Nephron progenitor cell (in vitro differentiated cells): ENCODE measurements around the gene ALOX5AP.

Experiments
- DNase-seq: peaks from one replicate; pipeline ENCODE4 v3.0.0; 2021
- H3K27ac Mint-ChIP-seq: 2 replicates; pipeline ENCODE4 v1.8.0; 2021; ENCODE audit warnings: mild to moderate bottlenecking, moderate library complexity, mixed read lengths
- H3K27me3 Mint-ChIP-seq: 2 replicates; pipeline ENCODE4 v1.8.0; 2021; ENCODE audit warnings: mild to moderate bottlenecking, low read depth, mixed read lengths; ENCODE audit not compliant: poor library complexity
- H3K36me3 Mint-ChIP-seq: 2 replicates; pipeline ENCODE4 v1.8.0; 2021; ENCODE audit warnings: low read depth, mixed read lengths
- H3K4me1 Mint-ChIP-seq: 2 replicates; pipeline ENCODE4 v1.8.0; 2021; ENCODE audit warnings: mixed read lengths
- H3K4me3 Mint-ChIP-seq: 2 replicates; pipeline ENCODE4 v1.8.0; 2021; ENCODE audit warnings: mild to moderate bottlenecking, moderate library complexity, mixed read lengths
- H3K9me3 Mint-ChIP-seq: 2 replicates; pipeline ENCODE4 v1.8.0; 2021; ENCODE audit warnings: mild to moderate bottlenecking, moderate library complexity, mixed read lengths
- CTCF ChIP-seq: fragments of 200-600 bp; sonication (generic); IDR thresholded peaks from 2 replicates; pipeline ENCODE4 v1.5.0; 2021; ENCODE audit warnings: antibody characterized with exemption

The ALOX5AP gene

DNA sequence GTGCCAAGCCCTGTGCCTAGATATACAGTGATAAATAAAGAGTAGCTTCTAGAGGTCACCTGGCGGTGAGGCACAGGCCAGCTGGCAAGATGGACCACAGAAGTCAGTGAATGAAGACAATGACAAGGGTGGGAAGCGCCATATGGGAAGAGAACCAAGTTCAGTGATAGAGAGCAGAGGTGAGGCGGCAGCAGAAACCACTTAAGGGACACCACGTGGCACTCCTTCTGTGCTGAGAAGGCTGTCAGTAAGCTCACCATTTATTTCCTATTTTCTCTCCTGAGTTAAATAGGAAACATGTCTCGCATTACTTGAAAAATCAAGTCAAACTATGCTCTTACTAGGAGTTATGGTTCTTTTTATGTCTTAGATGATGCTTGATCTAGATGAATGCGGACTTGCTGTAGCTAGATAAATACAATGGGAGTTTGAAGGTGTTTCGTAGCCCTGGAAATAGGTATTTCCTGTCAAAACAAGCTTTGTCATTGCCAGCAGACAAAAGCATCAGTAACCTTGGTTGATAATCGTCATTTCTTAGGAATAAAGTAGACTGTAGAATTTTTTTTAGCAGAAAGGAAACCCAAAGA, 17.8 kb downstream of the ALOX5AP start:
- Mint-ChIP-seq H3K27ac (no peak overlapping the region), H3K9me3 (peaks cover 3% of the 10 kb centered on the region), H3K27me3 (peaks cover 7% of the 10 kb centered on the region), H3K4me3 (no peak overlapping the region), H3K36me3 (no peaks in the 10 kb centered on the region), H3K4me1 (peaks cover 37% of the 10 kb centered on the region)
- TF ChIP-seq CTCF, result no peak
- no peak for DNase-seq

GRCh38 chr13:30755678-30756077, 20.3 kb downstream of the ALOX5AP start:
- Mint-ChIP-seq H3K36me3 (no peaks in the 10 kb centered on the region), H3K9me3 (no peaks in the 10 kb centered on the region), H3K27ac (no peak overlapping the region), H3K4me3 (no peak overlapping the region), H3K4me1 (peaks cover 31% of the 10 kb centered on the region), H3K27me3 (peaks cover 15% of the 10 kb centered on the region)
- DNase-seq, result no peak
- TF ChIP-seq CTCF, result no peak

DNA sequence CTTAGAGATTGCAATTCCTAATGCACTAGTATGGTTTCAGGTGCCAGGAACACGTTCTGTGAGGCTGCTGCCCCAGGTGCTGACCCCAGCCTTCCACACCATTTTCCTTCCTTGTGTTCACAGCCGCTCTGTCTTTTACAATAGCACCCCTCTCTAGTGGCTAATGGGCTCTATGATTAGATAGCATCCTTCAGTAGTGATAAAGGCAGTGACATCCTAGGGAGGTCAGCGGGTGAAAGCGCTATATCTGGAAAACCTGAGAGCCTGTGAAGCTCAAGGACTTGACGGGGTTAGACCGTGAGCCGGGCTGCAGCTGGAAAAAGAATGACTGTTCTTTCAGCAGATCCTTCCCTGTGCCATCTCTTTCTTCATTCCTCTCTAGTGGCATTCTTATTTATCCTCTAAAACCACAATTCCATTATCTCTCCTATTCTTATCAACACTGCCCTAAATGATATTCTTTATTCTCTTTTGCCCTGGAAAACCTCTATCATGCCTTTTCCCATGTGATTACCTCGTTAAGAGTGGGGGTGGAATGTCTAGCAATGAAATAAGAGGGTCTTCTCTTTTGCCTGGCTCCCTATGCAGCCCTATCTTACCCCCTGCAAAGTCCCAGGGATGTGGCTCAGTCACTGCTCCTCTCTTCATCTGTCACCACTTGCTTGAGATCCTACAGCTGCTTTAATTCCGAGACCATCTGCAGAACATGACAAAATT, 21.8 kb downstream of the ALOX5AP start:
- Mint-ChIP-seq H3K27ac (no peak overlapping the region), H3K9me3 (no peaks in the 10 kb centered on the region), H3K27me3 (peaks cover 15% of the 10 kb centered on the region), H3K4me1 (peaks cover 24% of the 10 kb centered on the region), H3K4me3 (no peak overlapping the region), H3K36me3 (no peaks in the 10 kb centered on the region)
- no peak for TF ChIP-seq CTCF
- no peak for DNase-seq

DNA sequence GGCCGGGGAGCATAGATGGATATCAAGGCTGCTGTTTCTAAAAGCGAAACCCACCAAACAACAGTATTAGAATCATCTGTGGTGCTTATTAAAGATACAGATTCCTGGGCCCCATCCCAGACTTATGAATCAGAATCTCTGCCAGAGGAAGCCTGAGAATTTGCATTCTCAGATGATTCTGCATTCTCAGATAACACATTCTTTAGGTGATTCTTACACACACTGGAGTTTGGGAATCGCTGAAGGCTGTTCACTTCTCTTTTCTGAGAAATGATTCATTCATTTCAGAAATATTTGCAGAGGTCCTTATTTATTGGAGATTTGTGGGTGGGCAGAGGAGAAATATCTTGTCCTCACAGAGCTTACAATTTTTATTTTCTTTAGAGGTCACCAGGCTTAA, 24.4 kb downstream of the ALOX5AP start:
- Mint-ChIP-seq H3K9me3 (no peaks in the 10 kb centered on the region), H3K4me3 (no peak overlapping the region), H3K27me3 (peaks cover 17% of the 10 kb centered on the region), H3K4me1 (peaks cover 21% of the 10 kb centered on the region), H3K36me3 (no peaks in the 10 kb centered on the region), H3K27ac (no peak overlapping the region)
- TF ChIP-seq CTCF, result no peak
- DNase-seq, result no peak

DNA sequence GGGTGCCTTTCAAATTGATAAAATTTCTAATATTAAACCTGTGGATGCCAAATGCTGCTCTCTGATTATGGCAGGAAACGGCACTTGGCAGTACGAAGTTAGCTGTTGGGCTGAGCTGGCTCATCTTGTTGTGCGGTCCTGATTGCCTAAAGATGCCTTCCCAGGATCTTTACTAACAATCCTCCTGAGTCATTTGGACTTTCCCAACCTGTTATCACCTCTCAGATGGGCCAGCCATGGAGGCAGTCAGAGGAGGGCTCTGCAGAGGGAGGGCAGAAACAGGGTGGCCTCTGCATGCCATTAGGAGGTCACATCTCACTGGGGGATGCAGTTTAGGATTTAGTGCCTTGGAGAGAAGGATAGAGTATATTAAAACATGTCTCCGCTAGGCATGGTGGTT, 27.3 kb downstream of the ALOX5AP start:
- no peaks in the 10 kb centered on the region for H3K36me3 Mint-ChIP-seq
- no peak for TF ChIP-seq CTCF
- no peak for DNase-seq
- no peaks in the 10 kb centered on the region for H3K9me3 Mint-ChIP-seq
- peaks cover 16% of the 10 kb centered on the region for H3K27me3 Mint-ChIP-seq
- peak overlapping the region; percentile 57 for H3K27ac Mint-ChIP-seq
- peaks cover 16% of the 10 kb centered on the region for H3K4me1 Mint-ChIP-seq
- no peak overlapping the region for H3K4me3 Mint-ChIP-seq
